A375 (cell line): ENCODE data around the gene VAMP8. TPM values are rescaled to one million over a fixed set of nuclear protein-coding genes. Genes with fewer than 3 reads are reported as not detected.

Experiments used
- small RNA-seq: library from RNA; depleted of rRNA; stranded (forward); fragments of <200 nt; gene quantifications from one replicate; pipeline ENCODE3, GENCODE V24; 2014
- total RNA-seq: library from RNA; depleted of rRNA; stranded (reverse); fragments of >200 nt; shearing (Covaris generic); gene quantifications from 2 replicates; pipeline ENCODE4 v1.2.3, GENCODE V29; 2014; rRNA removed

VAMP8 gene
- total RNA-seq = 21.2 and 22.0 TPM in 2 replicates

DNA sequence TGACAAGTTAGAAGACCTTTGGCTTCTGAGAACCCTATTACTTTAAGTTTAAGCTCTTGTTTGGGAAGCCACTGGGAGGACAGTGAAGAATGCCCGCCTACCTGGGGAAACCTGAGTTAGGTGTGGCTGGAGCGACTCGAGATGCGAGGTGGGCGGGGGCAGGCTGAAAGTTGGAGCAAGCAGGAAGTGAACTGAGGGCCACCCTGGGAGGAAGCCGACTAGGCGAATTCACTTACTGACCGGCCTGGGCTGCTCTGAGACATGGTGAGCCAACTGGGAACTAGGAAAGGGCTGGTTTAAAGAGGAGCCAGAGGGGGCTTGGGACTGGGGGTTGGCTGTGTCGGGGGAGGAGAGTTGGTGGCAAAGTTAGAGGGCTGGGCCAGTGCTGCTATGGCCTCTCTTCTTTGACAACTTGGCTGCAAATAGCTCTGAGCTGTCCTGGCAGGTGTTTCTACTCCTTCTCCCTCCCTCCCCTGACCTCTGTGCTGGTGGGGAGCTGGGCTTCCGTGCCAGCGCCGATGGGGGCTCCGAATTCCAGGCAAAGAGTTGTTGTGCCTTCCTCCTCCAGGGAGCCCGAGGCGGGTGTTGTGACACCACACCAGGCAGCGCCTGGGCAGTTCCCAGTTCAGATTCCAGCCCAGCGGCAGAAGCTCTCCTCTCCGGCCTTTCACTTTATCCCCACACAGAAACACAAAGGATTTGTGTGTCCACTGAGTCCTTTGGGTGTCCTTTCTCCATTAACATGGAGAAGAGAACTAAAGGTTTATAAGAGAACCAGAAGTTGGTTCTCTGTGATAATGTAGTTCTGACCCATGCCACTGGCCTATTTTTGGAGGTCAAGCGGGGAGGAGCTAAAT lies at the start of gene VAMP8:
TSS of gene VAMP8 (plus strand) at position 201 of the 857 bp plus-strand sequence. CDS start at position 262, 61 bp downstream.

GRCh38 chr2:85538507-85539360 lies 38.7 kb upstream of the VAMP8 start, which contains the start of gene MAT2A:
Gene MAT2A (plus strand): TSS chr2:85539168. CDS start chr2:85539288, 120 bp downstream.

DNA sequence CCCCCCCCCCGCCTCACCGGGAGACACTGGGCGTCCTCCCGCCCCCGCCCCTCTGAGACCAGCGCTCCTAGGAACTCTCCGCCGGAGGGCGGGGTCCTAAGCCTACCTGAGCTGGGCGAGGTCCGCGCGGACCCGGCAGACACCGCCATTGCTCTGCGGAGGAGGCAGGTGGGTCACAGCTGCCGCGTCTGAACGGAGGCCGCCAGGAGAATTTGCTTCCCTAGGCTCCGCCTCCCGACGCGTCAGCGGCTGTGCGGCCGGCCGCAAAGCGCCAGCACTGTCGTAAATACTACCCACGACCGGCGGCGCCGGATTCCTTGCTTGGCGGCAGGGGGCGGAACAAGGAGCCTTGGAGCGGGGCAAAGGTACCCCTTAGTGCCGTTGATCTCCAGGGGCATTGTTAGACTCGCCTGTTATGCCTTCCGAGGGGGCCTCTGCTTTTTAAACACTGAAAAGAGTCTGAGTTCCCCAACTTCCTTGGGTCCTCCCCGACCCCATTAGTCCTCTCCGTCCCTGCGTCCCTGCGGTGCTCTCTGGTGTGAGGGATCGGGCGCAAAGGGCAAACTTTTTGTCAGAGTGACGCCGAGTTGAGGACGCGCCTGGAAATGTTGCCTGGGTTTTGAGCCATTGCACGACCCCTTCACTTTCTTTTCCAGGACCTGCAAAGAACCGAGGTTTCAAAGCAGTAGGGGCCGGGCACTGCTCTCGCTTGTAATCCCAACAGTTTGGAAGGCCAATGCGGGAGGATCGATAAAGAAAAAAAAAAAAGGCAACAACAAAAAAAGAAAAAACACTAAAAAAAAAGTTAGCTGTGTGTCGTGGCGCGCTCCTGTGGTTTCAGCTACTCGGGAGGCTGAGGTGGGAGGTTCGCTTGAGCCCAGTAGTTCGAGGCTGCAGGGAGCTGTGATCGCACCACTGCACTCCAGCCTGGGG lies 15.8 kb upstream of the VAMP8 start, which contains the start of gene GGCX:
TSS of gene GGCX (minus strand) at position 214 of the 933 bp plus-strand sequence. CDS start at position 149, 65 bp downstream.

DNA sequence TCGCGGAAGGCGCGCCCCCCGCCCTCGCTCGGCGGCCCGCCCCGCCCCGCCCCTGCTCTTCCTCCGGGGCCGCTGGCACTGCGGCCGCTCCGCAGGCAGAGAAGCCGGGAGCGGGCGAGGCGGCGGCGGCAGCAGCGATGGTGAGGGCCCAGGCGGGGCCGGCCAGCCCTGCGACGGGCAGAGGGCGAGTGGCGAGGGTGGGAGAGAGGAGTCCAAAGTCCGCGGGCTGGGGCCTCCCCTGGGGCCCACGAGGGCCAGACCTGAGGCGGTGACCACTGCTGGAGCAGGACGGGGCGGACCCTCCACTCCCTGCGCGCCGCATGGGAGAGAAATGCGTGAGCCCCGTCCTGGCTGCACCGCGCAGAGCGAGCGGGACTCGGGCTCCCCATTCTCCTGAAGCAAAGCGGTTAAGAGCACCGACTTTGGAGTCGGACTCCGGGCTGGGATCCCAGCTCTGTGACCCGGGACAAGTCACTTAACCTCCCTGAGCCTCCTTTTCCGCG lies 7.0 kb downstream of the VAMP8 start, which contains the start of gene VAMP5:
TSS of gene VAMP5 (plus strand) at position 78 of the 503 bp plus-strand sequence. CDS start at position 138, 60 bp downstream.

DNA sequence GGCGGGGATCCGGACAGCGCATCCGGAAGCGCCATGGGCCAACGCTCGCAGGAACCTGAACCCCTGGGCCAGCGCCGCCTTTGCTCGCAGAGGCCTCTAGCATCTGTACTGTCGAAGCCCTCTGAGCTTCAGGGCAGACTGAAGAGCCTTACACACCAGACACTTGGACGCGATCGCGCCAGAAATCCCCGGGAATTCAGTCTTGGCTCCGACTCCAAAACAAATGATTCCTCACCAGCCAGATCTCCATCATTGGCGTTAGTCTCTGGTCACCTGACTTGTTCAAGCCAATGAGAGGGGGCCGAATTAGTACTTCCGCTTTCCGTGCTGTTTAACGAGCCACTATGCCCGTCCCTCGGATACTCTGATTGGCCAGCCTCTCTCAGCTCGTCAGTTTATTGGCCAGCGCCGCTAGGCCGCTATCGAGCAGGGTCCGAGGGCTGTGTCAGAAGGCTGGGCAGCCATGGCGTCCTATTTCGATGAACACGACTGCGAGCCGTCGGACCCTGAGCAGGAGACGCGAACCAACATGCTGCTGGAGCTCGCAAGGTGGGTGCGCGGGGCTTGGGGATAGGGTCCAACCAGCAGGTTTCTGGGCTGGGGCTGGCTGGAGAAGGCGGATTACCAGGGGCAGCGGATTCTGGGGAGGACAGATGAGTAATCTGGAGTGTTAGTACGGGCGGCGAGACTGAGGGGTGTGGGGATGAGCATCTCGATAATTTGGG lies 18.1 kb downstream of the VAMP8 start, which contains the start of gene RNF181:
TSS of gene RNF181 (plus strand) at position 445 of the 725 bp plus-strand sequence. CDS start at position 464, 19 bp downstream.

DNA sequence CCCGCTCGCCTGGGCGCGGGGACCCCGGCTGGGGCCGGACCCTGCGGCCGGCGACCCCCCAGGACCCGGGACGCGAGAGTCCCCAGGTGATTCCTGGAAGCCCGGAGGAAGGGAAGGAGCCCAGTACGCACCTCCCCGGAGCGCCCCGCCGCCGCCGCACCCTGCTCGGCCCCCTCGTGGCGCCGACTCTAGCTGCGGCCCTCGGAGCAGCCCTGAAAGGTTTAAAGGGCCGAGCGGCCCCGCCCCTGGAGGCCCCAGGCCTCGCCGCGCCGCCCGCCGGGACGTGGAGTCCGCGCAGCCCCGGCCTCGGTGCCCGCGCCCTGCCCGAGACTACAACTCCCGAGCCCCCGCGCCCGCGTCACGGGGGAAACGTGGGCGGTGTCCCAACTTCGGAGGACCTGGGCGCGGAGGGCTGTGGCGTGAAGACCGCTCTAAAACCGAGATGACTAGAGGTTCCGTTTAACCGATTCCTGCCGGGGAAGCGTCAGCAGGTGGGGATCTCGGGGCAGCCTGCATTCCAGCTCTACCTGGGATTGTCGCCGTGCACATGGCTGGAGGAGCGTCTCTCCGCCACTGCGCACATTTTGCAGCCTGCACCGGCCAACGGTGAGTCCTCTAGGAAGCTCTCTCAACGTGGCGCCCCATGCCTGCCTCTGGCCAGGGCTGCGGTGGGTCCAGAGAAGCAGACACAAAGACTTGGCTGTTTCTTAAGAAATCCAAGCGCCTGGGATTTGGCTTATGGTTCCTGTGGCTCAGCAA lies 25.3 kb downstream of the VAMP8 start, which contains the start of gene TMEM150A:
TSS of gene TMEM150A (minus strand) at position 223 of the 759 bp plus-strand sequence. CDS start 750 bp downstream, outside the sequence.

DNA sequence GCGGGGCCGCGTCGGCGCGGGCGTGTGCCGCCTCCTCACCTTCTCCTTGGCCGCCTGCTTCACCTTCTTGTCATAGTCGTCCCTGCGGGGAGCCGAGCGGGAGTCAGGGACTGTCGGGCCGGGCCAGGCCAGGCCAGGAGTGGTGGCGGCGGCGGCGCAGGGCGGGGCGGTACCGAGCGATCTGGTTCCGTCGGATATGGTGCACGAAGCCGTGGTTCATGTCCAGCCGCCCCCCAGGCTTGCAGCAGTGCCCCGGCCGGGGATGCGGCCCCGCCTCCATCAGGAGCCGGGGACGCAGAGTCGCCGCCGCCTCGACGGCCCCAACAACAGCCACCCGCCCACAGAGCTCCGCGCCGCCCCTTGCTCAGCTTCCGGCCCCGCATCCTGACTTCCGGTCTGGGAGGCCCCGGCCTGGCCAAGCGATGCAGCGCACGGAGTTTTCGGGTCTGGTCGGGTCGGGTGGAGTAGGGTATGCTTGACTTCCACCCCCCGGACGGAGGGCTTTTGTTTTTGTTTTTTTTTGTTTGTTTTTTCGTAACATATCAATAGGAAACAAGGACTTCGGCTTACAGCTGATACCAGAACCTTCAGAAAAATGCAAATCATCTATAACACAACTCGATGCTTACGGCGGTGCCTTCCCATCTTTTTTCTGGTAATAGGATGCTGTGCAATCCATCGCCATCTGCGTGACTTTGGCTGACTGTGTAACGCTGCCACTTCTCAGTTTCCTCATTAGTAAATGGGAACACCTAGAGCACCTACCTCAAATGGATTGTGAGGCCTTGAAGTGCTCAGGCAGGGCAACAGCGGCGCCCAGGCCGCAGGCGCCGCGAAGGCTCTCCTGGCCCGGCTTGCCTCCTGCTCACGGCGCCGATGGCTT lies 34.6 kb downstream of the VAMP8 start, which contains the start of gene C2orf68:
TSS of gene C2orf68 (minus strand) at position 362 of the 883 bp plus-strand sequence. CDS start at position 280, 82 bp downstream.

Small RNA genes lying within 50 kb of the gene (small RNA-seq; reads per million reads assigned to genes)
- gene RN7SL126P = not detected

Other genes starting within 250 kb of the VAMP8 start
- 93.8 and 94.8 TPM in 2 replicates for gene TGOLN2, start 249.6 kb upstream of the VAMP8 start, total RNA-seq
- gene RETSAT, start 223.1 kb upstream of the VAMP8 start, total RNA-seq = 24.2 and 24.9 TPM in 2 replicates
- 7.8 and 11.9 TPM in 2 replicates for gene ELMOD3, start 222.8 kb upstream of the VAMP8 start, total RNA-seq
- 164 and 165 TPM in 2 replicates for gene CAPG, start 167.2 kb upstream of the VAMP8 start, total RNA-seq
- gene SH2D6, start 158.9 kb upstream of the VAMP8 start, total RNA-seq = 0.24 and 0.60 TPM in 2 replicates
- gene MAT2A, start 38.4 kb upstream of the VAMP8 start, total RNA-seq = 188 and 191 TPM in 2 replicates
- gene GGCX, start 16.1 kb upstream of the VAMP8 start, total RNA-seq = 36.9 and 40.5 TPM in 2 replicates
- 31.3 and 38.8 TPM in 2 replicates for gene VAMP5, start 6.8 kb downstream of the VAMP8 start, total RNA-seq
- 137 and 156 TPM in 2 replicates for gene RNF181, start 18.2 kb downstream of the VAMP8 start, total RNA-seq
- 5.5 and 7.2 TPM in 2 replicates for gene TMEM150A, start 25.1 kb downstream of the VAMP8 start, total RNA-seq
- gene C2orf68, start 34.5 kb downstream of the VAMP8 start, total RNA-seq = 31.9 and 33.1 TPM in 2 replicates
- 112 and 120 TPM in 2 replicates for gene USP39, start 38.6 kb downstream of the VAMP8 start, total RNA-seq
- not detected in 2 replicates for gene SFTPB, start 90.6 kb downstream of the VAMP8 start, total RNA-seq
- not detected in 2 replicates for gene GNLY, start 116.8 kb downstream of the VAMP8 start, total RNA-seq
- gene ATOH8, start 176.4 kb downstream of the VAMP8 start, total RNA-seq = 7.6 and 10.0 TPM in 2 replicates